DMS 273 (cell line): ENCODE data around the gene EXOC6B.

Experiments used
- DNase-seq: peaks from one replicate; lab custom pipeline; 2025; ENCODE audit not compliant: unreplicated experiment; lab: John Stamatoyannopoulos, UW

The EXOC6B gene

GRCh38 chr2:72793798-72794440 is 31.9 kb downstream of the EXOC6B start:
- DNase-seq, result no peak

GRCh38 chr2:72789241-72789640 is 36.6 kb downstream of the EXOC6B start:
- DNase-seq, result no peak

- no peak for DNase-seq
These were observed 37.1 kb downstream of the EXOC6B start for GRCh38 chr2:72788756-72789155.

GRCh38 chr2:72785517-72785916 is 40.3 kb downstream of the EXOC6B start:
- no peak for DNase-seq

GRCh38 chr2:72782520-72782919 is 43.3 kb downstream of the EXOC6B start:
- no peak for DNase-seq

- DNase-seq, result no peak
These were observed 44.4 kb downstream of the EXOC6B start for GRCh38 chr2:72781480-72781879.

GRCh38 chr2:72780477-72780876 is 45.4 kb downstream of the EXOC6B start:
- peak; percentile 63 for DNase-seq

- DNase-seq, result no peak
These were observed 46.3 kb downstream of the EXOC6B start for GRCh38 chr2:72779495-72779894.

- DNase-seq, result no peak
These were observed 47.4 kb downstream of the EXOC6B start for GRCh38 chr2:72778410-72778809.

- peak; percentile 90 for DNase-seq
These were observed 54.9 kb downstream of the EXOC6B start for GRCh38 chr2:72770879-72771461.

- no peak for DNase-seq
These were observed 59.7 kb downstream of the EXOC6B start for GRCh38 chr2:72765997-72766609.

- DNase-seq, result no peak
These were observed 63.6 kb downstream of the EXOC6B start for GRCh38 chr2:72762276-72762675.

- DNase-seq, result no peak
These were observed 66.1 kb downstream of the EXOC6B start for GRCh38 chr2:72759755-72760154.

GRCh38 chr2:72757177-72757775 is 68.6 kb downstream of the EXOC6B start:
- peak; percentile 64 for DNase-seq

GRCh38 chr2:72755647-72756423 is 70.0 kb downstream of the EXOC6B start:
- peak; percentile 21 for DNase-seq

GRCh38 chr2:72754628-72755320 is 71.1 kb downstream of the EXOC6B start:
- DNase-seq, result no peak

GRCh38 chr2:72750977-72751639 is 74.7 kb downstream of the EXOC6B start:
- no peak for DNase-seq

- DNase-seq, result no peak
These were observed 75.4 kb downstream of the EXOC6B start for GRCh38 chr2:72750466-72750865.

GRCh38 chr2:72747344-72747743 is 78.5 kb downstream of the EXOC6B start:
- DNase-seq, result no peak

- DNase-seq, result peak; percentile 84
These were observed 80.0 kb downstream of the EXOC6B start for GRCh38 chr2:72745679-72746368.
